Peyer's patch (tissue), 4 donors: Measurements from ENCODE around the gene NACC1. TPM values are rescaled to one million over a fixed set of nuclear protein-coding genes. Genes with fewer than 3 reads are reported as not detected.

ENCODE experiments used
- DNase-seq, 3 donors: peaks; one replicate each; pipeline ENCODE4 v3.0.0-alpha.2; 2017 to 2019
- H3K27ac ChIP-seq, 4 donors: fragments of 200-600 bp; sonication (generic); one replicate each; pipeline ENCODE4 v1.5.1; 2016 to 2019
- H3K27me3 ChIP-seq, 2 donors: fragments of 200-600 bp; sonication (generic); one replicate each; pipeline ENCODE4 v1.5.1; 2019
- H3K36me3 ChIP-seq, 3 donors: fragments of 200-600 bp; sonication (generic); one replicate each; pipeline ENCODE4 v1.5.1; 2016 to 2019
- H3K4me1 ChIP-seq, 4 donors: fragments of 200-600 bp; sonication (generic); one replicate each; pipeline ENCODE4 v1.5.1; 2016 to 2019
- H3K4me3 ChIP-seq, 4 donors: fragments of 200-600 bp; sonication (generic); 1 replicate in 3 of 4; 2 replicates in 1 of 4; pipeline ENCODE4 v1.5.1; 2016 to 2019; ENCODE audit warnings: mild to moderate bottlenecking in 1 of 4
- H3K9me3 ChIP-seq, 4 donors: fragments of 200-600 bp; sonication (generic); one replicate each; pipeline ENCODE4 v1.5.1; 2016 to 2019; ENCODE audit warnings: mild to moderate bottlenecking in 1 of 4
- POLR2A ChIP-seq, 2 donors: fragments of 450-650 bp; IDR thresholded peaks; one replicate each; pipeline ENCODE4 v1.5.1; 2017; ENCODE audit warnings: antibody characterized with exemption in 2 of 2, mild to moderate bottlenecking in 2 of 2, moderate library complexity in 2 of 2
- total RNA-seq, 4 donors: library from RNA; depleted of rRNA; stranded (reverse); fragments of >200 nt; gene quantifications; one replicate each; pipeline ENCODE4 v1.1.0, GENCODE V29; 2016
- TF ChIP-seq, protein P1 (sequence below), 6 experiments: fragments of 450-650 bp in 4 of 6; fragments of 200-600 bp in 2 of 6; sonication (generic) in 1 of 6; IDR thresholded peaks; one replicate each; pipeline ENCODE4 v1.5.1; 2017 to 2019; ENCODE audit warnings: antibody characterized with exemption in 6 of 6, mild to moderate bottlenecking in 3 of 6, moderate library complexity in 1 of 6

Gene NACC1
- total RNA-seq, 4 donors from 2014 or later = 21.5 to 48.0 (median 37.1) TPM

GRCh38 chr19:13095934-13096927 is 21.8 kb upstream of the NACC1 start:
- H3K4me3 ChIP-seq = peak overlapping the region in 3 of 4 donors; percentile 18 to 66 (median 27)
- H3K4me1 ChIP-seq = peaks cover 0 to 59% (median 34%) of the 10 kb centered on the region in 4 donors
- TF ChIP-seq, protein P1, sequence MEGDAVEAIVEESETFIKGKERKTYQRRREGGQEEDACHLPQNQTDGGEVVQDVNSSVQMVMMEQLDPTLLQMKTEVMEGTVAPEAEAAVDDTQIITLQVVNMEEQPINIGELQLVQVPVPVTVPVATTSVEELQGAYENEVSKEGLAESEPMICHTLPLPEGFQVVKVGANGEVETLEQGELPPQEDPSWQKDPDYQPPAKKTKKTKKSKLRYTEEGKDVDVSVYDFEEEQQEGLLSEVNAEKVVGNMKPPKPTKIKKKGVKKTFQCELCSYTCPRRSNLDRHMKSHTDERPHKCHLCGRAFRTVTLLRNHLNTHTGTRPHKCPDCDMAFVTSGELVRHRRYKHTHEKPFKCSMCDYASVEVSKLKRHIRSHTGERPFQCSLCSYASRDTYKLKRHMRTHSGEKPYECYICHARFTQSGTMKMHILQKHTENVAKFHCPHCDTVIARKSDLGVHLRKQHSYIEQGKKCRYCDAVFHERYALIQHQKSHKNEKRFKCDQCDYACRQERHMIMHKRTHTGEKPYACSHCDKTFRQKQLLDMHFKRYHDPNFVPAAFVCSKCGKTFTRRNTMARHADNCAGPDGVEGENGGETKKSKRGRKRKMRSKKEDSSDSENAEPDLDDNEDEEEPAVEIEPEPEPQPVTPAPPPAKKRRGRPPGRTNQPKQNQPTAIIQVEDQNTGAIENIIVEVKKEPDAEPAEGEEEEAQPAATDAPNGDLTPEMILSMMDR (IDR thresholded peaks at IDR 0.05) = peak in 2 of 6 experiments; percentile 9 to 11
- no peak for TF ChIP-seq POLR2A (IDR thresholded peaks at IDR 0.05)
- peak overlapping the region; percentile 49 to 92 (median 63) for H3K27ac ChIP-seq
- H3K27me3 ChIP-seq = no peaks in the 10 kb centered on the region
- DNase-seq = peak in 2 of 3 donors; percentile 57 to 69
- H3K36me3 ChIP-seq = peaks cover 0 to 8% (median 0%) of the 10 kb centered on the region in 3 donors
- H3K9me3 ChIP-seq = no peaks in the 10 kb centered on the region

DNA sequence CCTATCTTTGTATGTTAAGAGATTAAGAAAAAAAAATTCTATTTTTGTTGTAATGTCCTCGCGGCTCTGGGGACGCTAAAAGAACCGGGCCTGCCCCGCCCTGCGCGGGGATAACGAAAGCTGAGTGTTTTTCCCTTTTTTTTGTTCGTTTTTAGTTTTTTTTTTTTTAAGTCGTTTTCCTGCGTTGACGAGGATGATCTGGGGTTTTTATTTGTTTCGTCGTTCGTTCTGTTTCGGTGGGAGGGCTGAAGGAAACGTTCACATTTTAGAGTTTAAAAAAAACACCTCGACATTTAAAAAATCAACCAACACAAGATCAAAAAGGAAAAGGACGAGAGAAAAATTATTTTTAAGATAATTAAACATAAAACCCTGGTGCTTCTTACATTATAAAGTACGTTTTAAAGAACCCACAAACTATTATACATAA is 21.0 kb upstream of the NACC1 start:
- DNase-seq = no peak
- Histone ChIP-seq H3K4me1 (peaks cover 0 to 60% (median 34%) of the 10 kb centered on the region in 4 donors), H3K36me3 (peaks cover 0 to 8% (median 0%) of the 10 kb centered on the region in 3 donors), H3K27ac (peak overlapping the region in 3 of 4 donors; percentile 74 to 92 (median 88)), H3K27me3 (no peaks in the 10 kb centered on the region), H3K4me3 (peak overlapping the region in 3 of 4 donors; percentile 30 to 66 (median 52)), H3K9me3 (no peaks in the 10 kb centered on the region)
- TF ChIP-seq, protein P1 (IDR thresholded peaks at IDR 0.05) = no peak
- no peak for TF ChIP-seq POLR2A (IDR thresholded peaks at IDR 0.05)

DNA sequence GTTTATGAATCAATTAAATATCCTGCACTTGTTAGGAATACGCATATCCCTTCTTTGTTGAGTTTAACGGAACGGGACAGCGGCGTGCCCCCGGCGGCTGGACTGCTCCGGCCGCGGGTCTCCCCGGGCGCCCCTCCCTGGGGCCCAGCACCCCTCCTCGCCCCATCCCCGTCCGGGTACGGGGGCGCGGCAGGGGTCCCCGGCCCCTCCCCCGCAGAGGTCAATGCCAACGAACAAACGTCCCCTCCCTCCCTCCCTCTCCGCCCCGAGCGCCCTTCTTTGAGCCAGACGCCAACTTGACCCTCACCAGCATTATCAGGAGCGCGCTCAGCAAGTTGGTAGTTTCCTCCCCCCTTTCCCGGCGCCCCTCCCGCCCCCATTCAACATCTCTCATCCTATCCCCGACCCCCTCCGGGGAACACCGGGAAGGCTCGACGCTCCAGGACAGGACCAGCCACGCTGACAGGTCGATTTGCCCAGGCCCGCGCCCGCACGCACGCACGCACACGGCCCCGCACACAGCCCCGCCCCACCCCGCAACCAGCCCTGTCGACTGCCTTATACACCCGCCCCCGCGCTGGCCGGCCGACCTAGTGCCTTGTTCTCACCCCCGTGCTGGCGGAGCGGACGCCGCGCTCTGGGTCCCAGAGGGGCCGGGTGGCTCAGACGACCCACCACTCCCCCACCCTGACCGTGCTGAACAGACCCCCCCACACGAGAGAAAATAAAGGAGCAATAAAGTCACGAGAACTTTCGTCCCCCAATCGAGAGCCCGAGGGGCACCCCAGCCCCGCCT is 20.4 kb upstream of the NACC1 start:
- H3K27ac ChIP-seq = peak overlapping the region; percentile 74 to 92 (median 90)
- DNase-seq = peak in 2 of 3 donors; percentile 67 to 70

DNA sequence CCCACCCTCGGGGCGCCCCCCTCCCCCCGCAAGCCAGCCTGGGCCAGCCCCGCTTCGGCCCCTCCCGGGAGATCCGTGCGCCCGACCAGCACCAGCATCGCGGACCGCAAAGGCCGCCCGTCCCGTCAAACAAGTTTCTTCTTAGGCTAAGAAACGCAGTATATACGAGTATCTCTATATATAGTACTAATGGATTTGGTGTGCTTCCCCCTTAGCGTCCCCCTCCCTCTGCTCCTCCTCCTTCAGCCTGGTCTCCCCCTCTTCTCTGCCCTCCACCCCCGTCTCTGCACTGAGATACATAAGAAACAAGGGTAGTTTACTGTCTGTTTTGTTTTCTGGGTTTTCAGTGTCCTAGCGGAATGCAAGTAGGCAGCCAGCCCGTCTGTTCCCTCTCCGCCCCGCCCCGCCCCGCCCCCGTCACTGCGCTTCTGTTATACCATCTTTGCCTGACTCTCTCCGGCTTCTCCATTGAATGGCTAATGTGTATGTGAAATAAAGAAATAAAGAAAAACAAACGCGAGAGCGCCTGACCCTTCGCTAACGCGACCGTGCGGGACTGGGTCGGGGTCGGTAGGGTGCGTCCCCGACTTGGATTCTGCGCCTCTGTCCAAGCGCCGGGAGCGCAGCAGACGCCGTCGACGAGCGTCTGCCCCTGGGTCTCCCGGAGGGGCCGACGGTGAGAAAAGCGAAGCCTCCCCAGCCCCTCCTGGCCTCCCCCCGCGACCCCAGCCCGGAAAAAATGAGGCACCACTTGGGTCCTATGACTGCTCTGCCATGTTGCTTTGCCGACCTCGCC is 19.6 kb upstream of the NACC1 start:
- Histone ChIP-seq H3K4me1 (peaks cover 3 to 70% (median 41%) of the 10 kb centered on the region in 4 donors), H3K4me3 (peak overlapping the region; percentile 30 to 70 (median 59)), H3K27ac (peak overlapping the region; percentile 81 to 92 (median 90)), H3K27me3 (no peaks in the 10 kb centered on the region), H3K9me3 (no peaks in the 10 kb centered on the region), H3K36me3 (peaks cover 0 to 8% (median 0%) of the 10 kb centered on the region in 3 donors)
- TF ChIP-seq POLR2A (IDR thresholded peaks at IDR 0.05) = no peak
- TF ChIP-seq, protein P1 (IDR thresholded peaks at IDR 0.05) = no peak
- DNase-seq = peak; percentile 50 to 75 (median 70)

More for the DNA sequence above, 20.4 kb upstream of the NACC1 start:
- Histone ChIP-seq H3K27me3 (no peaks in the 10 kb centered on the region), H3K4me1 (peaks cover 3 to 62% (median 34%) of the 10 kb centered on the region in 4 donors), H3K9me3 (no peaks in the 10 kb centered on the region), H3K4me3 (peak overlapping the region; percentile 30 to 70 (median 59)), H3K36me3 (peaks cover 0 to 8% (median 0%) of the 10 kb centered on the region in 3 donors)
- no peak for TF ChIP-seq POLR2A (IDR thresholded peaks at IDR 0.05)
- TF ChIP-seq, protein P1 (IDR thresholded peaks at IDR 0.05) = no peak
